K562 (cell line): ENCODE results near the gene NAA38. TPM values are rescaled to one million over a fixed set of nuclear protein-coding genes. Genes with fewer than 3 reads are reported as not detected.
A peak's percentile ranks its signal among the peaks of the same experiment; 100 is the strongest.

ENCODE experiments used
- CTBP1 ChIP-seq: fragments of 450-650 bp; IDR thresholded peaks from 2 replicates; pipeline ENCODE4 v1.6.1; 2016; ENCODE audit warnings: borderline replicate concordance
- MNT ChIP-seq, 2 experiments: fragments of 450-650 bp; conservative IDR thresholded peaks; 2 replicates each; pipeline ENCODE4 v1.6.1; 2017; ENCODE audit warnings: mild to moderate bottlenecking in 2 of 2, moderate library complexity in 2 of 2
- POLR2G ChIP-seq: fragments of 200-400 bp; formaldehyde crosslinking; IDR thresholded peaks from 2 replicates; pipeline ENCODE4 v1.6.1; 2017; ENCODE audit warnings: low read depth, mild to moderate bottlenecking, antibody characterized with exemption, low read length, moderate library complexity
- SMARCC2 ChIP-seq: fragments of 450-650 bp; IDR thresholded peaks from 2 replicates; pipeline ENCODE4 v1.6.1; 2017; ENCODE audit warnings: antibody characterized with exemption, moderate library complexity, mild to moderate bottlenecking, low read depth
- YY1 ChIP-seq, 3 experiments: IDR thresholded peaks; 2 replicates each; pipeline ENCODE4 v1.6.1; 2011; ENCODE audit warnings: low read length in 2 of 3, mild to moderate bottlenecking in 2 of 3, moderate library complexity in 2 of 3, borderline replicate concordance in 1 of 3, control low read depth in 1 of 3, low read depth in 1 of 3; ENCODE audit not compliant: insufficient read depth in 3 of 3, insufficient replicate concordance in 2 of 3, control insufficient read depth in 1 of 3, insufficient read length in 1 of 3; ENCODE audit errors: extremely low read depth in 1 of 3
- ZNF239 ChIP-seq: fragments of 250-450 bp; sonication (Bioruptor Pico); IDR thresholded peaks from 2 replicates; pipeline ENCODE4 v1.4.0; 2020; ENCODE audit warnings: mild to moderate bottlenecking
- ZNF407 ChIP-seq: fragments of 450-650 bp; IDR thresholded peaks from 2 replicates; pipeline ENCODE4 v1.6.1; 2016; ENCODE audit warnings: low read depth
- polyA plus RNA-seq, 8 experiments: library from polyadenylated mRNA; depleted of rRNA in 4 of 8; stranded (reverse) in 5 of 8; unstranded in 3 of 8; fragments of >200 nt; fragmentation: Nextera tagmentation in 2 of 8; fragmentation: Illumina TruSeq in 1 of 8; extraction: Ambion mirVana in 2 of 8; extraction: Trizol in 1 of 8; gene quantifications; 2 replicates each; pipeline versions ENCODE4 v1.2.1 to v1.2.3, GENCODE V29; 2011 to 2014; ENCODE audit warnings: inconsistent platforms in 1 of 8, missing spikeins in 1 of 8
- total RNA-seq, 7 experiments: library from RNA; depleted of rRNA in 6 of 7; stranded (reverse); fragments of >200 nt in 6 of 7; fragmentation: Illumina TruSeq in 2 of 7; extraction: Trizol in 2 of 7; gene quantifications; 2 replicates each; pipeline versions ENCODE4 v1.2.1 to v1.2.3, GENCODE V29; 2011 to 2021; ENCODE audit warnings: low replicate concordance in 1 of 7
- TF ChIP-seq, protein P1 (sequence below): sonication (generic); formaldehyde crosslinking; IDR thresholded peaks from 2 replicates; pipeline ENCODE4 v1.8.0; 2022; ENCODE audit warnings: missing genetic modification reagents, mild to moderate bottlenecking, moderate library complexity, borderline replicate concordance
- TF ChIP-seq, protein P2 (sequence below): conservative IDR thresholded peaks from 2 replicates; pipeline ENCODE4 v1.6.1; 2011; ENCODE audit warnings: low read depth, mild to moderate bottlenecking, low read length; ENCODE audit not compliant: control insufficient read depth
- TF ChIP-seq, protein P3 (sequence below): sonication (generic); IDR thresholded peaks from 2 replicates; pipeline ENCODE4 v1.6.1; 2016

The NAA38 gene
- total and polyA plus RNA-seq, 9 of the 15 experiments (the other 6 are each of a cell fraction or from before 2014, with no cell fraction given): 16.4 to 99.8 (median 57.3) TPM

- TF ChIP-seq ZNF239 (CRISPR knock-in tag) (no peak), POLR2G (peak; percentile 81), YY1 (IDR thresholded peaks at IDR 0.05; ENCODE audit: borderline replicate concordance in 1 of 3, control insufficient read depth in 1 of 3, extremely low read depth in 1 of 3, insufficient read depth in 3 of 3, insufficient read length in 1 of 3, insufficient replicate concordance in 2 of 3, low read depth in 1 of 3, low read length in 2 of 3) (peak in 1 of 3 experiments; percentile 55), MNT (conservative IDR thresholded peaks at IDR 0.05) (peak; percentile 65 to 67), CTBP1 (no peak), ZNF407 (peak; percentile 52; the same call in 1 of the 2 replicates), SMARCC2 (no peak)
- TF ChIP-seq, protein P1, sequence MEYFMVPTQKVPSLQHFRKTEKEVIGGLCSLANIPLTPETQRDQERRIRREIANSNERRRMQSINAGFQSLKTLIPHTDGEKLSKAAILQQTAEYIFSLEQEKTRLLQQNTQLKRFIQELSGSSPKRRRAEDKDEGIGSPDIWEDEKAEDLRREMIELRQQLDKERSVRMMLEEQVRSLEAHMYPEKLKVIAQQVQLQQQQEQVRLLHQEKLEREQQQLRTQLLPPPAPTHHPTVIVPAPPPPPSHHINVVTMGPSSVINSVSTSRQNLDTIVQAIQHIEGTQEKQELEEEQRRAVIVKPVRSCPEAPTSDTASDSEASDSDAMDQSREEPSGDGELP: 0 out of 2 replicates have a peak, but pooled peaks have one; percentile 41
- TF ChIP-seq, protein P2, sequence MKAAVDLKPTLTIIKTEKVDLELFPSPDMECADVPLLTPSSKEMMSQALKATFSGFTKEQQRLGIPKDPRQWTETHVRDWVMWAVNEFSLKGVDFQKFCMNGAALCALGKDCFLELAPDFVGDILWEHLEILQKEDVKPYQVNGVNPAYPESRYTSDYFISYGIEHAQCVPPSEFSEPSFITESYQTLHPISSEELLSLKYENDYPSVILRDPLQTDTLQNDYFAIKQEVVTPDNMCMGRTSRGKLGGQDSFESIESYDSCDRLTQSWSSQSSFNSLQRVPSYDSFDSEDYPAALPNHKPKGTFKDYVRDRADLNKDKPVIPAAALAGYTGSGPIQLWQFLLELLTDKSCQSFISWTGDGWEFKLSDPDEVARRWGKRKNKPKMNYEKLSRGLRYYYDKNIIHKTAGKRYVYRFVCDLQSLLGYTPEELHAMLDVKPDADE: peak; percentile 56; the same call in 1 of the 2 replicates
- TF ChIP-seq, protein P3, sequence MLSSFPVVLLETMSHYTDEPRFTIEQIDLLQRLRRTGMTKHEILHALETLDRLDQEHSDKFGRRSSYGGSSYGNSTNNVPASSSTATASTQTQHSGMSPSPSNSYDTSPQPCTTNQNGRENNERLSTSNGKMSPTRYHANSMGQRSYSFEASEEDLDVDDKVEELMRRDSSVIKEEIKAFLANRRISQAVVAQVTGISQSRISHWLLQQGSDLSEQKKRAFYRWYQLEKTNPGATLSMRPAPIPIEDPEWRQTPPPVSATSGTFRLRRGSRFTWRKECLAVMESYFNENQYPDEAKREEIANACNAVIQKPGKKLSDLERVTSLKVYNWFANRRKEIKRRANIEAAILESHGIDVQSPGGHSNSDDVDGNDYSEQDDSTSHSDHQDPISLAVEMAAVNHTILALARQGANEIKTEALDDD: no peak
Measured at GRCh38 chr17:7844292-7845154, 12.8 kb downstream of the NAA38 start (continued).
